Retinal pigment epithelial cell (primary cell): ENCODE data around the gene NFAM1.

Experiments
- DNase-seq: peaks from one replicate; pipeline ENCODE4 v3.0.0-alpha.2; 2010; ENCODE audit warnings: low read depth
- H3K4me3 ChIP-seq: 2 replicates; pipeline ENCODE4 v1.5.1; 2011; ENCODE audit warnings: mild to moderate bottlenecking, low read length, control low read depth, moderate library complexity
- TF ChIP-seq, protein P1 (sequence below): conservative IDR thresholded peaks from 2 replicates; pipeline ENCODE4 v1.5.1; 2011; ENCODE audit warnings: low read depth, low read length, control low read depth, inconsistent platforms

Gene NFAM1

DNA sequence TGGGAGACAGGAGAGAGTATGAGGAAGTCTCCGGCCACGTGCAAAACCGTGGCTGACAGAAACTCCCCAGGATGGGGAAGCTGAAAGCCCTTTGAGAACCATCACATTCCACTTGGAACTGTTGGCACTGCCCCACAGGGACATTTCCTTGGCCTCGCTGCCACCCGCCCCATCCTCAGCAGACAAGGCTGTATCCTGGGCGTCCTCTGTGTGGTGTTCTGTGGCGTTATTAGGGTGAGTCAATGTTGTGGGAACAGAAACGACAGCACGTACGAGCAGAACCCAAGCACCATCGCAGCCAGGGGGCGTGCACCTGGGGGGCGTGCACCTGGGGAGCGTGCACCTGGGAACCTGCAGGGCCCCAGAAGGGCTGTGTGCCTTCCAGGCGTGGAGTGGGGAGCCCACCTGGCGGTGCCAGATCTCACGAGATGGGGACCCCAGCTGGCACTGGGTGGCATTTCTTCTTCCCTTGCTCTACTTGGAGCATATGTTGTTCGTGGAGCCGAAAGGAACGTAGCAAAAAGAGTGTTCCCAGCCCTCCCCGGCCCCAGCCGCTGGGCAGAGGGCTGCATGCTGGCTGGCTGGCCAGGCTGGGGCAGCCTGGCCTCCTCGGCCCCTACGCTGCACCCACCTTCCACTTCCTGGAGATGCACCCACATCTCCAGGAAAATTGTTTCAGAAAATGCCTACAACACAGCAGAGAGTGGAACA, 35.4 kb downstream of the NFAM1 start:
- DNase-seq: no peak
- TF ChIP-seq, protein P1, sequence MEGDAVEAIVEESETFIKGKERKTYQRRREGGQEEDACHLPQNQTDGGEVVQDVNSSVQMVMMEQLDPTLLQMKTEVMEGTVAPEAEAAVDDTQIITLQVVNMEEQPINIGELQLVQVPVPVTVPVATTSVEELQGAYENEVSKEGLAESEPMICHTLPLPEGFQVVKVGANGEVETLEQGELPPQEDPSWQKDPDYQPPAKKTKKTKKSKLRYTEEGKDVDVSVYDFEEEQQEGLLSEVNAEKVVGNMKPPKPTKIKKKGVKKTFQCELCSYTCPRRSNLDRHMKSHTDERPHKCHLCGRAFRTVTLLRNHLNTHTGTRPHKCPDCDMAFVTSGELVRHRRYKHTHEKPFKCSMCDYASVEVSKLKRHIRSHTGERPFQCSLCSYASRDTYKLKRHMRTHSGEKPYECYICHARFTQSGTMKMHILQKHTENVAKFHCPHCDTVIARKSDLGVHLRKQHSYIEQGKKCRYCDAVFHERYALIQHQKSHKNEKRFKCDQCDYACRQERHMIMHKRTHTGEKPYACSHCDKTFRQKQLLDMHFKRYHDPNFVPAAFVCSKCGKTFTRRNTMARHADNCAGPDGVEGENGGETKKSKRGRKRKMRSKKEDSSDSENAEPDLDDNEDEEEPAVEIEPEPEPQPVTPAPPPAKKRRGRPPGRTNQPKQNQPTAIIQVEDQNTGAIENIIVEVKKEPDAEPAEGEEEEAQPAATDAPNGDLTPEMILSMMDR: no peak
- no peak overlapping the region for H3K4me3 ChIP-seq

DNA sequence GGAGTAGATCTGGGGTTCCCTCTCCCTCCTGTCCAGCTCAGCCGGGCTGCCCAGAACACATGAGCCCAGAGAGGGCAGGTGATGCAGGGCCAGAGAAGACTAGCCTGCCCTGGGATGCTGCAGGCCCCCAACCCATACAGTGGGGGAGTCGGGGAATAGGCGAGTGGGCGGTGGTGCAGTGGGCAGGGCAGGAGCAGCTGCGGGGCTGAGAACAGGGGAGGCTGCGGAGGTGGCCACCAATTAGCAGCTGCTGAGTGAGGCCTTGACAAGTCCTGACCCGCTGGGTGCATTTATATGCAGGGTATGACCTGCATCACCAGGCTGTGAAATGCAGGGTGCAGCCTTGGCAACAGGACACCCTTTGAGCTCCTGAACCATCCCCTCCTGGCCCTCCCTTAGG, 43.1 kb downstream of the NFAM1 start:
- TF ChIP-seq, protein P1: no peak
- H3K4me3 ChIP-seq: no peak overlapping the region
- no peak for DNase-seq

DNA sequence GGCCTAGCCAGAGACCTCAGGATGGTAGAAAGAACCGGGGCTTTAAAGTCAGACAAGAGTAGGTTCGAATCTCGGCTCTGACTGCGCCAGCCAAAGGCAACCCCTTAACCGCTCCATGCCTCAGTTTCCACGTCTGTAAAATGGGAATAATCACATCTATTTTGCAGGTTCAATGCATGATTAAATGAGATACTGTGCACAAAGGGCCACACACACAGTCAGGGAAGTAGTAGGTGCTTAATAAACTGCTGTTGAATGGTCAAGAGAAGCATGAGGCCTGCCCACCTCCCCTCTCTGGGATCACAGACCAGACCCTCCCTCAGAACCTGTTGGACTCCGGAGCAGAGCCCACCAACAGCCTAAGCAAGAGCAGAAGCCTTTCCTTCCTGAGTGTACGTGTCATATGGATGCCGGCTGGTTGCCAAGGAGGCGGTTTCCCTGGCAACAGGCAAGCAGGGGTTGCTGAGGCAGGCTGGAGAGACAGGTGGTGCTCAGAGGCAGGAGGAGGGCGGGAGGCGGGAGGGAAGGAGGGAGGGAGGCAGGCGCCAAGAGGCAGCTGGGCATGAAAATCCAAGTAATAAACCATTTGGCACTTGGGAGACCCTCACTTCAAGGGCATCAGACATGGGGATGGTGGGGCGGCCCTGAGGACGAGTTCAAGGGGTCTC, 43.9 kb downstream of the NFAM1 start:
- TF ChIP-seq, protein P1: no peak
- no peak overlapping the region for H3K4me3 ChIP-seq
- no peak for DNase-seq

DNA sequence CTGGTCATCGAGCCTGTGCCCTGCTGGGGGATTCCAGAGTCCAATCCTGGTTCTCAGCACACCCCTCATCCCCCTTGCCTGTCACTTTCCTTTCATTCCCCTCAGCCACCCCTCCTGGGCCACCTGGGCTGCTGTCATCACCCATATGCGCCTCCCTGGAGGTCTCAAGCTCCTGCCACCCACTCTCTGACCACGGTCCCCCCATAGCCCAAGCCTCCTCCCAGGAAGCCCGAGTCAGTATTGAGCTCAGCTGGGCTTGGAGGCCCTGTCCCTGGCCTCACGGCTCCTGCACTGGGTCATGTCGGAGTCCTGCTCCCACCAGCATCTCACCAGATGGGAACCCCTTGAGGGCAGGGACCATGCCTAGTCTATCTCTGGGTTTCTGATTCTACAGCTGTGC, 44.6 kb downstream of the NFAM1 start:
- no peak for DNase-seq
- TF ChIP-seq, protein P1: no peak
- H3K4me3 ChIP-seq: no peak overlapping the region

DNA sequence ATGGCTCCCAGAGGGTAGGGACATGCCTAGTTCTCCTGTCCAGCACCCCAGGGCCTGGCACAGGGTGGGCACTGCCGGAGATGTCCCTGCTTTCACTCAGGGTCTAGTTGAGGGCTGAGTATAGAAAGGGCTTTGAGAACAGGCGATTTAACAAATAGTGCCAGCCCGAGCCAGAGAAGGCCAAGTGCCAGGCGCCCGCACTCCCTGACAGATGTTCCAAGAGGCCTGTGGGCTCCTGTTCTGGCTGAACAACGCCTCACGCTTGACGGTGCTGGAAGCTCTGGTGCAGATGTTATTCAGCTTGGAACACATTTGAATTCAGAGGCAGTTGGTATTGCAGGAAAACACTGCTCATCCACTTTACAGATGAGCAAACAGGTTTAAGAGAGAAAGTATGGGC, 46.5 kb downstream of the NFAM1 start:
- H3K4me3 ChIP-seq: no peak overlapping the region
- DNase-seq: no peak
- TF ChIP-seq, protein P1: no peak

DNA sequence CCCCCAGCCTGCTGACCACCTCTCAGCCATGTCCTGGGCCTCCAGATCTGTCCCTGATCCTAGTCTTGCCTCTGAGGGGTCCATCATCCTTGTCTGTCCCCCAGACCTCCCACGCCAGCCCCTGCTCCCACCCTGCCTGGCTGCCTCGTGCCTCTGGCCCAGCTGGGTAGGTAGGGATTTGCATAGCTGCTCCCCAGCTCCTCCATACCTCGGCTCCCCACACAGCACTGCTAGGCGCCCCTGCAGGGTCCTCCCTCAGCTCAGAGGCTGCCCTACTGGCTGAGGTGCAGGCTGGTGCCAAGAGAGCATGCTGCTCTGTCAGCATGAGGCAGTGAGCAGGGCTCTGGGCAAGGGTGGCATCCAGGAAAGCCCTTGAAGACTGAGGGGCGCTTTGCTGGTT, 47.7 kb downstream of the NFAM1 start:
- TF ChIP-seq, protein P1: no peak
- DNase-seq: no peak
- H3K4me3 ChIP-seq: no peak overlapping the region

DNA sequence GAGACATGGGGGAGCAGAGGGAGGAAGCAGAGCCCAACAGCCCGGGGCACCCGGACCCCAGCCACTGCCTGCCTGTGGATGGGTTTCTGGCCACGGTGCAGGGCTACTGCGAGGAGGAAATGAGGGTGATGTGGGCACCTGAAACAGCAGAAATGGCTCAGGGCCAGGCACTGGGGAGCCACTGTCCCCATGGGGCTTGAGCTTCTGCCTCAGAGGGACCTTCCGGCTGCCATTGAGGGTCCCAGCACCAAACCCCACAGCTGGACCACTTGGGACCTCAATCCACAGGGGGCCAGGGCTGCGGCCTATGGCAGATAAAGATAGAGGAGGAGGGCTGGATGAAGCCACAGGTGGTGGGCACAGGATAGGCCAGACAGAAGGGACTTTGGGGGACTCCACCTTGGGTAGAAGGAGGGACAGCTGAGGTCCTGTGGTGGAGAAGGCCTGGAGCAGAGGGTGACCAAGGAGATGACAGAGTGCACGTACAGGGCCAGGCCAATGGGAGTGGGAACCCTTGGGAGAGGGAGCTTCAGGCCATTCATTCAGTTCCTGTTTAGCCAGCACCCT, 48.3 kb downstream of the NFAM1 start:
- DNase-seq: no peak
- TF ChIP-seq, protein P1: no peak
- no peak overlapping the region for H3K4me3 ChIP-seq
